ENCODE measurements around the gene UBAC1.

Gene UBAC1

GRCh38 chr9:135907006-135907430, 54.2 kb downstream of the UBAC1 start:
- ChIA-PET POLR2A (interaction anchor here (0.6 to 1.3 kb wide), 13 partner anchors 12 to 145 kb away, joined by 3 to 8 read pairs (median 4); partner anchors contain the start of gene UBAC1), CTCF (no interaction called here)
- Histone ChIP-seq H3K36me3 (ENCODE audit: control insufficient read depth in 2 of 2, insufficient read depth in 1 of 2, low read length in 2 of 2) (peaks cover 5 to 39% of the 10 kb centered on the region in 2 experiments; a peak in 2 of 3 replicates), H3K27ac (ENCODE audit: extremely low read depth, low read depth, low read length) (peak overlapping the region; percentile 73; the same call in 1 of the 2 replicates), H3K4me1 (ENCODE audit: control insufficient read depth, insufficient read depth, low read length) (no peaks in the 10 kb centered on the region; the same call in 1 of the 2 replicates), H3K9me3 (ENCODE audit: control insufficient read depth, insufficient read depth, low read depth, low read length) (no peaks in the 10 kb centered on the region), H3K4me3 (ENCODE audit: low read depth, low read length) (peak overlapping the region; percentile 59)
- no peak for TF ChIP-seq ZNF19 (tag by site-specific recombination; IDR thresholded peaks at IDR 0.05; ENCODE audit: low read depth)
- TF ChIP-seq MEIS1 (CRISPR knock-in tag; IDR thresholded peaks at IDR 0.05; ENCODE audit: borderline replicate concordance): no peak
- TF ChIP-seq ZBTB1 (tag by site-specific recombination; IDR thresholded peaks at IDR 0.05): no peak
- TF ChIP-seq TSHZ1 (tag by site-specific recombination; IDR thresholded peaks at IDR 0.05; ENCODE audit: borderline replicate concordance): no peak
- no peak for TF ChIP-seq ZNF777 (tag by site-specific recombination; IDR thresholded peaks at IDR 0.05; ENCODE audit: borderline replicate concordance)
- no peak for TF ChIP-seq ZNF214 (tag by site-specific recombination; IDR thresholded peaks at IDR 0.05; ENCODE audit: borderline replicate concordance)
- no peak for TF ChIP-seq GLI4 (tag by site-specific recombination; IDR thresholded peaks at IDR 0.05)
- no peak for TF ChIP-seq KLF16 (tag by site-specific recombination; IDR thresholded peaks at IDR 0.05)
- TF ChIP-seq ZBTB8A (tag by site-specific recombination; IDR thresholded peaks at IDR 0.05): no peak
- TF ChIP-seq ZNF521 (tag by site-specific recombination; IDR thresholded peaks at IDR 0.05): no peak
- no peak for TF ChIP-seq ZNF596 (tag by site-specific recombination; IDR thresholded peaks at IDR 0.05)
- TF ChIP-seq ZNF121 (tag by site-specific recombination; IDR thresholded peaks at IDR 0.05): no peak
- TF ChIP-seq SALL2 (tag by site-specific recombination; IDR thresholded peaks at IDR 0.05; ENCODE audit: borderline replicate concordance): no peak

GRCh38 chr9:135906291-135907005, 54.7 kb downstream of the UBAC1 start:
- Histone ChIP-seq H3K36me3 (ENCODE audit: control insufficient read depth in 2 of 2, insufficient read depth in 1 of 2, low read length in 2 of 2) (peaks cover 5 to 33% of the 10 kb centered on the region in 2 experiments; a peak in 2 of 3 replicates), H3K4me3 (ENCODE audit: low read depth, low read length) (peak overlapping the region; percentile 59)
- no peak for TF ChIP-seq ZNF555 (tag by site-specific recombination; conservative IDR thresholded peaks at IDR 0.05)
- no peak for TF ChIP-seq ZNF626 (tag by site-specific recombination; IDR thresholded peaks at IDR 0.05)
- no peak for TF ChIP-seq ZNF510 (tag by site-specific recombination; IDR thresholded peaks at IDR 0.05; ENCODE audit: insufficient replicate concordance)
- TF ChIP-seq ZNF48 (tag by site-specific recombination; IDR thresholded peaks at IDR 0.05): no peak
- peak; percentile 50; the same call in 1 of the 2 replicates for TF ChIP-seq ZNF335 (tag by site-specific recombination; conservative IDR thresholded peaks at IDR 0.05)
- no peak for TF ChIP-seq ZSCAN23 (tag by site-specific recombination; IDR thresholded peaks at IDR 0.05)
- TF ChIP-seq ZXDB (tag by site-specific recombination; IDR thresholded peaks at IDR 0.05): no peak
- peak; percentile 68 for TF ChIP-seq PRDM10 (tag by site-specific recombination; IDR thresholded peaks at IDR 0.05)
- TF ChIP-seq EGR2 (tag by site-specific recombination; IDR thresholded peaks at IDR 0.05; ENCODE audit: low read depth): peak; percentile 76
- TF ChIP-seq ZNF600 (tag by site-specific recombination; IDR thresholded peaks at IDR 0.05): peak; percentile 54; the same call in 1 of the 2 replicates
- TF ChIP-seq SP2 (tag by site-specific recombination; IDR thresholded peaks at IDR 0.05): peak; percentile 52
- TF ChIP-seq ZNF274 (IDR thresholded peaks at IDR 0.05; ENCODE audit: low read length): no peak
- no peak for TF ChIP-seq ZNF274 (tag by site-specific recombination; IDR thresholded peaks at IDR 0.05; ENCODE audit: borderline replicate concordance)
- TF ChIP-seq ZNF664 (tag by site-specific recombination; IDR thresholded peaks at IDR 0.05): no peak
- no peak for TF ChIP-seq ZNF843 (tag by site-specific recombination; IDR thresholded peaks at IDR 0.05)
- TF ChIP-seq ZNF302 (tag by site-specific recombination; IDR thresholded peaks at IDR 0.05; ENCODE audit: low read depth): no peak

More at GRCh38 chr9:135906291-135907005, 54.7 kb downstream of the UBAC1 start:
- Histone ChIP-seq H3K4me1 (ENCODE audit: control insufficient read depth, insufficient read depth, low read length) (no peaks in the 10 kb centered on the region; the same call in 1 of the 2 replicates), H3K27ac (ENCODE audit: extremely low read depth, low read depth, low read length) (peak overlapping the region; percentile 73; the same call in 1 of the 2 replicates), H3K9me3 (ENCODE audit: control insufficient read depth, insufficient read depth, low read depth, low read length) (no peaks in the 10 kb centered on the region)
- POLR2A ChIA-PET: no interaction called here
- CTCF ChIA-PET: interaction anchor here (1.0 kb wide), 1 partner anchor 29 kb away, joined by 4 read pairs; no protein-coding TSS in a partner anchor
